Measurements from ENCODE around the gene CYTH4. TPM values are rescaled to one million over a fixed set of nuclear protein-coding genes. Genes with fewer than 3 reads are reported as not detected.

The CYTH4 gene
- total and polyA plus RNA-seq, 2 of the 8 experiments (the other 6 are each of a cell fraction or from before 2014, with no cell fraction given): 0.09 TPM; not detected in 1

GRCh38 chr22:37305887-37306286, 23.6 kb downstream of the CYTH4 start:
- no peak for DNase-seq (ENCODE audit: low read depth in 1 of 2, low spot score in 2 of 2)
- 0 out of 2 replicates have a peak, but pooled peaks have one; percentile 11 for TF ChIP-seq KDM1A (IDR thresholded peaks at IDR 0.05; ENCODE audit: borderline replicate concordance, low read length)
- TF ChIP-seq CTCF (IDR thresholded peaks at IDR 0.05; ENCODE audit: control extremely low read depth in 1 of 3, insufficient read depth in 1 of 3, low read depth in 1 of 3, low read length in 3 of 3): no peak
- TF ChIP-seq CEBPB (IDR thresholded peaks at IDR 0.05; ENCODE audit: low read depth, low read length): no peak

More at GRCh38 chr22:37305887-37306286, 23.6 kb downstream of the CYTH4 start:
- H2BK120ac ChIP-seq (replicated peaks; ENCODE audit: low read depth, low read length): no peak overlapping the region
- H3K4me1 ChIP-seq (replicated peaks in 1 of 4; ENCODE audit: control insufficient read depth in 3 of 4, insufficient read depth in 4 of 4, low read length in 3 of 4): peaks cover 6 to 34% (median 18%) of the 10 kb centered on the region in 4 experiments
- no peak for FAIRE-seq
- no peak overlapping the region for H3K56ac ChIP-seq (replicated peaks; ENCODE audit: insufficient read length, low read depth, low read length)
- no peak overlapping the region for H3K9ac ChIP-seq (replicated peaks in 1 of 4; ENCODE audit: extremely low read depth in 1 of 4, low read depth in 3 of 4, low read length in 3 of 4)
- H3K4me2 ChIP-seq (ENCODE audit: insufficient read depth in 1 of 2, low read depth in 2 of 2, low read length in 2 of 2): 0 out of 4 replicates have a peak overlapping the region, but pooled peaks have one; percentile 19 to 27
- H3K27ac ChIP-seq (ENCODE audit: low read depth, low read length): no peak overlapping the region
- peak overlapping the region; percentile 75; the same call in 1 of the 2 replicates for H2BK5ac ChIP-seq (ENCODE audit: low read depth, low read length)
- H3K23me2 ChIP-seq (ENCODE audit: low read depth, low read length): peaks cover 2% of the 10 kb centered on the region; the same call in 1 of the 2 replicates
- peak overlapping the region; percentile 18 for H4K91ac ChIP-seq (replicated peaks; ENCODE audit: insufficient read length, low read length)
- no peaks in the 10 kb centered on the region for H4K20me1 ChIP-seq (replicated peaks in 1 of 2; ENCODE audit: control insufficient read depth in 1 of 2, insufficient read depth in 2 of 2, low read length in 2 of 2)
- peak overlapping the region; percentile 90; the same call in 1 of the 2 replicates for H2BK12ac ChIP-seq (ENCODE audit: low read depth, low read length)
- no peak overlapping the region for H2AFZ ChIP-seq (ENCODE audit: low read length)
- peak overlapping the region; percentile 87 for H3K18ac ChIP-seq (ENCODE audit: extremely low read depth, low read length)
- no peaks in the 10 kb centered on the region; a peak in 1 of 4 replicates for H3K9me3 ChIP-seq (ENCODE audit: insufficient read depth in 2 of 2, low read depth in 1 of 2, low read length in 1 of 2)
- 85% methylated on average over 2 of the region's 2 CpGs; no CpG with 5 or more reads in 1 of the 2 experiments for WGBS, 2 experiments (ENCODE audit: extremely low coverage in 1 of 2, insufficient coverage in 1 of 2, insufficient read length in 1 of 2, insufficient replicate concordance in 2 of 2, low coverage in 1 of 2, low lambda C conversion rate in 2 of 2, missing lambda C conversion rate in 1 of 2)
- peak overlapping the region; percentile 61 for H2BK20ac ChIP-seq (ENCODE audit: low read length)
- ChIA-PET POLR2A (ENCODE audit: partially characterized antibody) (interaction anchor here (1.4 kb wide), 1 partner anchor 18 kb away, joined by 3 read pairs; no protein-coding TSS in a partner anchor), CTCF (ENCODE audit: partially characterized antibody) (interaction anchor here (1.2 to 3.1 kb wide), 4 partner anchors 45 to 193 kb away, joined by 3 to 11 read pairs (median 6); no protein-coding TSS in a partner anchor)
- no peaks in the 10 kb centered on the region; a peak in 1 of 8 replicates for H3K36me3 ChIP-seq (ENCODE audit: control insufficient read depth in 2 of 4, insufficient read depth in 4 of 4, low read length in 3 of 4)
- H3K79me2 ChIP-seq (ENCODE audit: control insufficient read depth in 1 of 2, insufficient read depth in 2 of 2, low read length in 2 of 2): no peaks in the 10 kb centered on the region; a peak in 1 of 4 replicates
- peaks cover 0 to 13% (median 3%) of the 10 kb centered on the region in 4 experiments; a peak in 3 of 7 replicates for H3K27me3 ChIP-seq (replicated peaks in 1 of 4; ENCODE audit: control insufficient read depth in 3 of 4, extremely low read depth in 1 of 4, insufficient read depth in 3 of 4, low read length in 3 of 4)
- H3K4ac ChIP-seq (replicated peaks; ENCODE audit: insufficient read length, low read depth, low read length): no peak overlapping the region
- no peak overlapping the region for H4K8ac ChIP-seq (ENCODE audit: extremely low read depth, insufficient read depth, low read length)
- peak overlapping the region; percentile 81; the same call in 1 of the 2 replicates for H2BK15ac ChIP-seq (ENCODE audit: low read length)
- H2AK5ac ChIP-seq (ENCODE audit: low read depth, low read length): peak overlapping the region; percentile 85; the same call in 1 of the 2 replicates
- H3K23ac ChIP-seq (ENCODE audit: insufficient read length): no peak overlapping the region
- no peak overlapping the region for H4K5ac ChIP-seq (ENCODE audit: insufficient read length, low read depth, low read length)
- H3K79me1 ChIP-seq (ENCODE audit: low read depth, low read length): no peaks in the 10 kb centered on the region
- H3K14ac ChIP-seq (ENCODE audit: insufficient read length): no peak overlapping the region
- H3K4me3 ChIP-seq (ENCODE audit: extremely low read depth in 1 of 4, insufficient read depth in 2 of 4, low read depth in 3 of 4, low read length in 4 of 4): no peak overlapping the region

Data from H1 (cell line).